Tibial nerve (tissue), 4 donors: ENCODE data around the gene PTPRR. TPM values are rescaled to one million over a fixed set of nuclear protein-coding genes. Genes with fewer than 3 reads are reported as not detected.

ENCODE experiments used
- DNase-seq, 2 donors: peaks; one replicate each; pipeline ENCODE4 v3.0.0-alpha.2; 2019; ENCODE audit warnings: low spot score in 2 of 2
- H3K27ac ChIP-seq, 4 donors: fragments of 200-600 bp; sonication (generic) in 3 of 4; one replicate each; pipeline ENCODE4 v1.5.1; 2017 to 2019; ENCODE audit warnings: mild to moderate bottlenecking in 1 of 4
- H3K27me3 ChIP-seq, 2 donors: fragments of 200-600 bp; sonication (generic) in 1 of 2; one replicate each; pipeline versions ENCODE4 v1.5.1 to v1.6.0; 2017 to 2019
- H3K36me3 ChIP-seq, 3 donors: fragments of 200-600 bp; sonication (generic); one replicate each; pipeline ENCODE4 v1.5.1; 2018 to 2019
- H3K4me1 ChIP-seq, 4 donors: fragments of 200-600 bp; sonication (generic) in 3 of 4; one replicate each; pipeline ENCODE4 v1.5.1; 2017 to 2019
- H3K4me3 ChIP-seq, 4 donors: fragments of 200-600 bp; sonication (generic) in 3 of 4; one replicate each; pipeline ENCODE4 v1.5.1; 2017 to 2019; ENCODE audit warnings: mild to moderate bottlenecking in 1 of 4, moderate library complexity in 1 of 4
- H3K9me3 ChIP-seq, 4 donors: fragments of 200-600 bp; sonication (generic) in 3 of 4; one replicate each; pipeline ENCODE4 v1.5.1; 2017 to 2019
- EP300 ChIP-seq, 2 donors: sonication (generic); formaldehyde crosslinking; IDR thresholded peaks; one replicate each; pipeline ENCODE4 v1.6.1; 2017; ENCODE audit warnings: antibody characterized with exemption in 2 of 2, mild to moderate bottlenecking in 1 of 2
- POLR2A ChIP-seq, 2 donors: fragments of 450-650 bp; IDR thresholded peaks; one replicate each; pipeline ENCODE4 v1.6.1; 2017; ENCODE audit warnings: antibody characterized with exemption in 2 of 2, mild to moderate bottlenecking in 2 of 2, moderate library complexity in 2 of 2
- WGBS, 2 donors: methylation state at CpG; one replicate each; pipeline ENCODE4 v1.1.5; 2018; 5-methylcytosine and 5-hydroxymethylcytosine counted together
- total RNA-seq, 4 donors: library from RNA; depleted of rRNA; stranded (reverse); fragments of >200 nt; gene quantifications; one replicate each; pipeline ENCODE4 v1.1.0, GENCODE V29; 2016
- TF ChIP-seq, protein P1 (sequence below), 5 experiments: fragments of 200-600 bp in 3 of 5; fragments of 450-650 bp in 2 of 5; sonication (generic) in 3 of 5; IDR thresholded peaks; one replicate each; pipeline ENCODE4 v1.5.1; 2016 to 2019; ENCODE audit warnings: antibody characterized with exemption in 5 of 5, mild to moderate bottlenecking in 3 of 5, moderate library complexity in 2 of 5

PTPRR gene
- total RNA-seq, 4 donors from 2014 or later, result not detected

- no peak for DNase-seq
- TF ChIP-seq, protein P1, sequence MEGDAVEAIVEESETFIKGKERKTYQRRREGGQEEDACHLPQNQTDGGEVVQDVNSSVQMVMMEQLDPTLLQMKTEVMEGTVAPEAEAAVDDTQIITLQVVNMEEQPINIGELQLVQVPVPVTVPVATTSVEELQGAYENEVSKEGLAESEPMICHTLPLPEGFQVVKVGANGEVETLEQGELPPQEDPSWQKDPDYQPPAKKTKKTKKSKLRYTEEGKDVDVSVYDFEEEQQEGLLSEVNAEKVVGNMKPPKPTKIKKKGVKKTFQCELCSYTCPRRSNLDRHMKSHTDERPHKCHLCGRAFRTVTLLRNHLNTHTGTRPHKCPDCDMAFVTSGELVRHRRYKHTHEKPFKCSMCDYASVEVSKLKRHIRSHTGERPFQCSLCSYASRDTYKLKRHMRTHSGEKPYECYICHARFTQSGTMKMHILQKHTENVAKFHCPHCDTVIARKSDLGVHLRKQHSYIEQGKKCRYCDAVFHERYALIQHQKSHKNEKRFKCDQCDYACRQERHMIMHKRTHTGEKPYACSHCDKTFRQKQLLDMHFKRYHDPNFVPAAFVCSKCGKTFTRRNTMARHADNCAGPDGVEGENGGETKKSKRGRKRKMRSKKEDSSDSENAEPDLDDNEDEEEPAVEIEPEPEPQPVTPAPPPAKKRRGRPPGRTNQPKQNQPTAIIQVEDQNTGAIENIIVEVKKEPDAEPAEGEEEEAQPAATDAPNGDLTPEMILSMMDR (IDR thresholded peaks at IDR 0.05), result no peak
- TF ChIP-seq EP300 (IDR thresholded peaks at IDR 0.05) (no peak), POLR2A (IDR thresholded peaks at IDR 0.05) (no peak)
- Histone ChIP-seq H3K27ac (no peak overlapping the region), H3K36me3 (no peaks in the 10 kb centered on the region), H3K4me3 (no peak overlapping the region), H3K9me3 (no peaks in the 10 kb centered on the region), H3K4me1 (no peaks in the 10 kb centered on the region), H3K27me3 (no peaks in the 10 kb centered on the region)
These were observed 83.5 kb downstream of the PTPRR start for GRCh38 chr12:70837026-70837425.

DNA sequence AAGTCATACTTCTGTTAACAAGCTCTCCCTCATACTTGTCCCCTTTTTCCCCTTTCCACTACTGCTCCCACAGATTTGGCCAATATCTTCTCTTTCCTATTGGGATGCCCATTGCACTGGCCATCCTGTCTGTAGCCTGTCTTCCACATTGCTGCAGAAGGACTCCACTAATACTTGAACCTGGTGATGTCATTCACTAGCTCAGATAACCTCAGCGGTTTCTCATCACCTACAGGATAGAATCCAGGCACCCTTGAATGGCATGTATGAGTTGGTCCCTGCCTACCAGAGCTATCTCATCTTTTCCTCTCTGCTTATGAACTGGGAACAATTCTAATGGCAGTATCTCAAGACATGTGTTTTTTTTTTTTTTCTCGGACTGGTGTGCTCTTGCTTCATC is 84.6 kb downstream of the PTPRR start:
- DNase-seq, result no peak
- WGBS, 2 donors, result 81 to 91% methylated on average over 2 of the region's 2 CpGs
- Histone ChIP-seq H3K4me3 (no peak overlapping the region), H3K27me3 (no peaks in the 10 kb centered on the region), H3K9me3 (no peaks in the 10 kb centered on the region), H3K36me3 (no peaks in the 10 kb centered on the region), H3K27ac (no peak overlapping the region), H3K4me1 (no peaks in the 10 kb centered on the region)
- TF ChIP-seq POLR2A (IDR thresholded peaks at IDR 0.05) (no peak), EP300 (IDR thresholded peaks at IDR 0.05) (no peak)
- TF ChIP-seq, protein P1 (IDR thresholded peaks at IDR 0.05), result no peak

GRCh38 chr12:70831543-70831942 is 89.0 kb downstream of the PTPRR start:
- Histone ChIP-seq H3K4me1 (no peaks in the 10 kb centered on the region), H3K27me3 (no peaks in the 10 kb centered on the region), H3K27ac (no peak overlapping the region), H3K9me3 (no peaks in the 10 kb centered on the region), H3K36me3 (no peaks in the 10 kb centered on the region), H3K4me3 (no peak overlapping the region)
- TF ChIP-seq, protein P1 (IDR thresholded peaks at IDR 0.05), result no peak
- TF ChIP-seq EP300 (IDR thresholded peaks at IDR 0.05), result no peak
- TF ChIP-seq POLR2A (IDR thresholded peaks at IDR 0.05), result no peak
- DNase-seq, result no peak
- 55 to 68% methylated on average over 2 of the region's 2 CpGs for WGBS, 2 donors

DNA sequence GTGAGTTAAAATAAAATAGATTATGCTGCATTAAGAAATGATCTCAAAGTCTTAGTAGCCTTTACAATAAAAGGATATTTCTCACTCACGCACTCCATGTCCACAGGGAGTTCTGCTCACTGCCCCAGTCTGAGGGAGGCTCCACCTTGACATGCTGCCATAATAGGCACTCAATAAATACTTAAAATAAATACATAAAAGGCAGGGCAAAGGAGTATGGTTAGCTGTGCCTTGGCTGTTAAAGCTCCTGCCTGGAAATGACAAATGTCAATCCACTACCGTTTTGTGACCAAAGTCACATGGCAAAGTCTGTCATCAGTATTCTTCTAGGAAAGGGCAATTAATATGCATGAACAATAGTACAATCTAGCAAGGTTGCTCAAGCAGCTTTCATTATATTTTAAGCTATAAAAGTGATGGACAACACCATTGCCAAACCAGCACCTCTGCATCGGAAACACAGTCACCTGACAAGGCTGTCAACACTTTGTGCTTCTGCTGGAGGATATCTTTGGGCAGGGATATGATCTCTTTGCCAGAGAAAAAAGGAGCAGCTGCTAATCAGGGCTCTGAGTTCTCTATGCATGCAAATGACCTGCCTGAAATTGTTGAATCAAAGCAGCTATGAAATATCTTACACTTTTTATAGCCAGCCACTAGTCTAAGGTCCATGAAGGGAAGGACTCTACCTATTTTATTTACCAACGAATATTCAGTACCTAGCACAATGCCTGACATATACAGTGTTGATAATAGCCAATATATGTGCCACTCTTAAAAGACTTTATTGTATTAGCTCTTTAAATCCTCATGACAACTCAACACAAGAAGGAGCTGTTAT is 90.1 kb downstream of the PTPRR start:
- Histone ChIP-seq H3K36me3 (no peaks in the 10 kb centered on the region), H3K4me3 (no peak overlapping the region), H3K27ac (no peak overlapping the region), H3K4me1 (no peaks in the 10 kb centered on the region), H3K27me3 (no peaks in the 10 kb centered on the region), H3K9me3 (no peaks in the 10 kb centered on the region)
- TF ChIP-seq POLR2A (IDR thresholded peaks at IDR 0.05), result no peak
- no peak for TF ChIP-seq EP300 (IDR thresholded peaks at IDR 0.05)
- TF ChIP-seq, protein P1 (IDR thresholded peaks at IDR 0.05), result no peak
- 86 to 89% methylated on average over 4 of the region's 4 CpGs for WGBS, 2 donors
- DNase-seq, result no peak

GRCh38 chr12:70829070-70829469 is 91.5 kb downstream of the PTPRR start:
- no peaks in the 10 kb centered on the region for H3K4me1 ChIP-seq
- no peaks in the 10 kb centered on the region for H3K9me3 ChIP-seq
- no peaks in the 10 kb centered on the region for H3K27me3 ChIP-seq
- H3K4me3 ChIP-seq, result no peak overlapping the region
- TF ChIP-seq, protein P1 (IDR thresholded peaks at IDR 0.05), result no peak
- no peak for TF ChIP-seq EP300 (IDR thresholded peaks at IDR 0.05)
- no peak for TF ChIP-seq POLR2A (IDR thresholded peaks at IDR 0.05)
- no peak overlapping the region for H3K27ac ChIP-seq
- DNase-seq, result no peak
- H3K36me3 ChIP-seq, result no peaks in the 10 kb centered on the region
- 92 to 94% methylated on average over 1 of the region's 1 CpG for WGBS, 2 donors
